GM19239 (cell line): ENCODE data around the gene RAPGEF5.
A peak's percentile ranks its signal among the peaks of the same experiment; 100 is the strongest.

Experiments
- DNase-seq: peaks from one replicate; pipeline ENCODE4 v3.0.0; 2011; ENCODE audit warnings: low spot score; ENCODE audit not compliant: insufficient read length
- FAIRE-seq: peaks from 2 replicates; lab custom pipeline; 2011; peaks lifted over from hg19 to GRCh38; lab: Jason Lieb, UNC

The RAPGEF5 gene

GRCh38 chr7:22271311-22271710 is 85.6 kb downstream of the RAPGEF5 start:
- FAIRE-seq, result no peak
- DNase-seq, result no peak

GRCh38 chr7:22270371-22270770 is 86.6 kb downstream of the RAPGEF5 start:
- FAIRE-seq, result no peak
- DNase-seq, result no peak

- no peak for FAIRE-seq
Measured at GRCh38 chr7:22269963-22270362, 87.0 kb downstream of the RAPGEF5 start.

GRCh38 chr7:22268884-22269421 is 88.0 kb downstream of the RAPGEF5 start:
- FAIRE-seq, result peak; percentile 14
- no peak for DNase-seq

More at GRCh38 chr7:22269963-22270362, 87.0 kb downstream of the RAPGEF5 start:
- no peak for DNase-seq

- no peak for FAIRE-seq
Measured at GRCh38 chr7:22267930-22268615, 88.9 kb downstream of the RAPGEF5 start.

GRCh38 chr7:22262538-22262937 is 94.4 kb downstream of the RAPGEF5 start:
- no peak for FAIRE-seq
- DNase-seq, result no peak

More at GRCh38 chr7:22267930-22268615, 88.9 kb downstream of the RAPGEF5 start:
- DNase-seq, result no peak

GRCh38 chr7:22256541-22257096 is 100.3 kb downstream of the RAPGEF5 start:
- DNase-seq (no peak), FAIRE-seq (no peak)

GRCh38 chr7:22255834-22256233 is 101.1 kb downstream of the RAPGEF5 start:
- FAIRE-seq, result no peak

GRCh38 chr7:22255342-22255741 is 101.6 kb downstream of the RAPGEF5 start:
- DNase-seq, result no peak
- FAIRE-seq, result no peak

More at GRCh38 chr7:22255834-22256233, 101.1 kb downstream of the RAPGEF5 start:
- no peak for DNase-seq

- no peak for FAIRE-seq
- DNase-seq, result no peak
Measured at GRCh38 chr7:22252936-22253536, 103.9 kb downstream of the RAPGEF5 start.

GRCh38 chr7:22252016-22252415 is 104.9 kb downstream of the RAPGEF5 start:
- FAIRE-seq, result no peak
- DNase-seq, result no peak

GRCh38 chr7:22251281-22251680 is 105.7 kb downstream of the RAPGEF5 start:
- FAIRE-seq (no peak), DNase-seq (no peak)

GRCh38 chr7:22250390-22250789 is 106.6 kb downstream of the RAPGEF5 start:
- FAIRE-seq (no peak), DNase-seq (no peak)

- FAIRE-seq (no peak), DNase-seq (no peak)
Measured at GRCh38 chr7:22248111-22248809, 108.7 kb downstream of the RAPGEF5 start.

- no peak for DNase-seq
- FAIRE-seq, result no peak
Measured at GRCh38 chr7:22241805-22242390, 115.1 kb downstream of the RAPGEF5 start.

GRCh38 chr7:22240904-22241571 is 115.9 kb downstream of the RAPGEF5 start:
- no peak for DNase-seq
- no peak for FAIRE-seq

GRCh38 chr7:22238354-22239311 is 118.3 kb downstream of the RAPGEF5 start:
- no peak for FAIRE-seq
- no peak for DNase-seq

- DNase-seq (no peak), FAIRE-seq (no peak)
Measured at GRCh38 chr7:22235134-22235533, 121.8 kb downstream of the RAPGEF5 start.

GRCh38 chr7:22234227-22234626 is 122.7 kb downstream of the RAPGEF5 start:
- FAIRE-seq (no peak), DNase-seq (no peak)
